Ectodermal cell (in vitro differentiated cells): ENCODE data around the gene UCHL1. TPM values are rescaled to one million over a fixed set of nuclear protein-coding genes. Genes with fewer than 3 reads are reported as not detected.
A peak's percentile ranks its signal among the peaks of the same experiment; 100 is the strongest.

Experiments used
- H3K27ac ChIP-seq: 2 replicates; pipeline ENCODE4 v1.7.0; 2013; ENCODE audit warnings: mild to moderate bottlenecking, low read depth, low read length; ENCODE audit not compliant: insufficient read depth, poor library complexity, severe bottlenecking
- H3K27me3 ChIP-seq: 2 replicates; pipeline ENCODE4 v1.7.0; 2013; ENCODE audit warnings: mild to moderate bottlenecking, low read length; ENCODE audit not compliant: insufficient read depth, control insufficient read depth, poor library complexity, severe bottlenecking
- H3K36me3 ChIP-seq: one replicate; pipeline ENCODE4 v1.7.0; 2013; ENCODE audit warnings: low read length; ENCODE audit not compliant: control insufficient read depth, insufficient read depth
- H3K4me1 ChIP-seq: one replicate; pipeline ENCODE4 v1.7.0; 2013; ENCODE audit warnings: low read length; ENCODE audit not compliant: control insufficient read depth, insufficient read depth
- H3K4me3 ChIP-seq: 2 replicates; pipeline ENCODE4 v1.7.0; 2013; ENCODE audit warnings: low read depth, low read length, control low read depth; ENCODE audit not compliant: insufficient read depth
- H3K9me3 ChIP-seq: 2 replicates; pipeline ENCODE4 v1.7.0; 2013; ENCODE audit warnings: mild to moderate bottlenecking, low read length, moderate library complexity; ENCODE audit not compliant: control insufficient read depth
- WGBS, 2 experiments: methylation state at CpG; one replicate each; pipeline ENCODE4 v1.1.7; 2013; ENCODE audit warnings: missing lambda C conversion rate in 2 of 2; 5-methylcytosine and 5-hydroxymethylcytosine counted together
- polyA plus RNA-seq, 4 experiments: library from polyadenylated mRNA; stranded (reverse); fragments of 50-300 nt; gene quantifications; one replicate each; pipeline ENCODE4 v1.2.3, GENCODE V29; 2013

The UCHL1 gene
- 541 TPM for polyA plus RNA-seq (2013, experiment 1 of 4)
- 519 TPM for polyA plus RNA-seq (2013, experiment 2 of 4)
- 410 TPM for polyA plus RNA-seq (2013, experiment 3 of 4)
- 399 TPM for polyA plus RNA-seq (2013, experiment 4 of 4)

- Histone ChIP-seq H3K9me3 (no peaks in the 10 kb centered on the region), H3K27me3 (no peaks in the 10 kb centered on the region), H3K36me3 (peaks cover 21% of the 10 kb centered on the region), H3K4me1 (no peaks in the 10 kb centered on the region), H3K4me3 (peak within 1 kb of the TSS; percentile 92), H3K27ac (peak within 1 kb of the TSS; percentile 84)
- WGBS, 2 experiments: 0% methylated on average over 55 of the region's 55 CpGs
Observed at GRCh38 chr4:41256740-41257256, at the start of gene UCHL1. Gene UCHL1, plus strand, starts transcription at chr4:41256928. Its CDS starts 49 bp downstream, at chr4:41256977.

GRCh38 chr4:41207291-41207831 lies 49.4 kb upstream of the UCHL1 start:
- Histone ChIP-seq H3K4me3 (no peak overlapping the region), H3K36me3 (no peaks in the 10 kb centered on the region), H3K4me1 (no peaks in the 10 kb centered on the region), H3K27me3 (peaks cover under 1% of the 10 kb centered on the region), H3K27ac (no peak overlapping the region), H3K9me3 (no peaks in the 10 kb centered on the region)

- Histone ChIP-seq H3K27ac (no peak overlapping the region), H3K36me3 (no peaks in the 10 kb centered on the region), H3K27me3 (peaks cover 14% of the 10 kb centered on the region), H3K4me3 (no peak overlapping the region), H3K9me3 (no peaks in the 10 kb centered on the region), H3K4me1 (peaks cover 4% of the 10 kb centered on the region)
- WGBS, 2 experiments: 72 to 76% methylated on average over 5 of the region's 5 CpGs
Observed at GRCh38 chr4:41209187-41209586, 47.5 kb upstream of the UCHL1 start.

GRCh38 chr4:41209901-41210300 lies 46.8 kb upstream of the UCHL1 start:
- Histone ChIP-seq H3K27ac (no peak overlapping the region), H3K4me1 (peaks cover 4% of the 10 kb centered on the region)
- 93% methylated on average over 9 of the region's 9 CpGs for WGBS, 2 experiments

GRCh38 chr4:41211951-41212615 lies 44.6 kb upstream of the UCHL1 start:
- Histone ChIP-seq H3K27me3 (peaks cover 14% of the 10 kb centered on the region), H3K4me1 (peaks cover 11% of the 10 kb centered on the region), H3K36me3 (no peaks in the 10 kb centered on the region), H3K27ac (no peak overlapping the region), H3K9me3 (no peaks in the 10 kb centered on the region), H3K4me3 (no peak overlapping the region)
- WGBS, 2 experiments: 89 to 91% methylated on average over 1 of the region's 1 CpG

More at GRCh38 chr4:41209901-41210300, 46.8 kb upstream of the UCHL1 start:
- Histone ChIP-seq H3K9me3 (no peaks in the 10 kb centered on the region), H3K36me3 (no peaks in the 10 kb centered on the region), H3K27me3 (peaks cover 14% of the 10 kb centered on the region), H3K4me3 (no peak overlapping the region)

- Histone ChIP-seq H3K36me3 (no peaks in the 10 kb centered on the region), H3K4me1 (peaks cover 11% of the 10 kb centered on the region), H3K9me3 (no peaks in the 10 kb centered on the region), H3K27me3 (peaks cover 14% of the 10 kb centered on the region), H3K27ac (no peak overlapping the region), H3K4me3 (no peak overlapping the region)
- 40 to 54% methylated on average over 9 to 12 of the region's 12 CpGs for WGBS, 2 experiments
Observed at GRCh38 chr4:41212616-41213203, 44.0 kb upstream of the UCHL1 start.

GRCh38 chr4:41213625-41214135 lies 43.0 kb upstream of the UCHL1 start:
- H3K4me3 ChIP-seq: peak overlapping the region; percentile 77
- H3K27me3 ChIP-seq: peaks cover 14% of the 10 kb centered on the region
- peaks cover 11% of the 10 kb centered on the region for H3K4me1 ChIP-seq

GRCh38 chr4:41214136-41214824 lies 42.4 kb upstream of the UCHL1 start, which contains the start of gene APBB2:
Gene APBB2, minus strand, starts transcription at chr4:41214542. Its CDS starts 181,288 bp downstream, at chr4:41033254.
- H3K36me3 ChIP-seq: no peaks in the 10 kb centered on the region
- peak within 1 kb of the TSS; percentile 51 for H3K27ac ChIP-seq
- peak within 1 kb of the TSS; percentile 77 for H3K4me3 ChIP-seq
- peaks cover 14% of the 10 kb centered on the region for H3K27me3 ChIP-seq
- 0 to 1% methylated on average over 71 of the region's 71 CpGs for WGBS, 2 experiments
- H3K4me1 ChIP-seq: peaks cover 11% of the 10 kb centered on the region
- no peaks in the 10 kb centered on the region for H3K9me3 ChIP-seq

More at GRCh38 chr4:41213625-41214135, 43.0 kb upstream of the UCHL1 start:
- Histone ChIP-seq H3K27ac (no peak overlapping the region), H3K9me3 (no peaks in the 10 kb centered on the region), H3K36me3 (no peaks in the 10 kb centered on the region)
- 0% methylated on average over 35 of the region's 35 CpGs for WGBS, 2 experiments

- Histone ChIP-seq H3K27me3 (peaks cover 14% of the 10 kb centered on the region), H3K36me3 (no peaks in the 10 kb centered on the region), H3K9me3 (no peaks in the 10 kb centered on the region), H3K27ac (no peak overlapping the region), H3K4me1 (peaks cover 11% of the 10 kb centered on the region), H3K4me3 (no peak overlapping the region)
- 46% methylated on average over 8 of the region's 8 CpGs for whole genome bisulfite sequencing, 2 experiments
Observed at GRCh38 chr4:41214825-41215146, 41.9 kb upstream of the UCHL1 start.
